Mucosa of rectum (tissue), 2 donors: ENCODE measurements around the gene ZNF701.
"Not testable (repeated sequence)": the region's sequence is repeated elsewhere in the genome, so short reads cannot be mapped to it uniquely, and the experiment has no call there.

Experiments used
- H3K27ac ChIP-seq, 2 donors: one replicate each; pipeline ENCODE4 v1.7.0; 2013; ENCODE audit warnings: inconsistent platforms in 2 of 2, low read depth in 2 of 2, low read length in 2 of 2
- H3K27me3 ChIP-seq, 2 donors: one replicate each; pipeline ENCODE4 v1.7.0; 2013; ENCODE audit warnings: low read length in 2 of 2; ENCODE audit not compliant: control insufficient read depth in 2 of 2, insufficient read depth in 2 of 2
- H3K36me3 ChIP-seq, 2 donors: one replicate each; pipeline ENCODE4 v1.7.0; 2013; ENCODE audit warnings: low read length in 2 of 2; ENCODE audit not compliant: control insufficient read depth in 2 of 2, insufficient read depth in 2 of 2
- H3K4me1 ChIP-seq, 2 donors: one replicate each; pipeline ENCODE4 v1.7.0; 2013; ENCODE audit warnings: low read length in 2 of 2, mild to moderate bottlenecking in 1 of 2; ENCODE audit not compliant: control insufficient read depth in 2 of 2, insufficient read depth in 2 of 2
- H3K4me3 ChIP-seq, 2 donors: one replicate each; pipeline ENCODE4 v1.7.0; 2013; ENCODE audit warnings: low read length in 2 of 2
- H3K9ac ChIP-seq, 2 donors: one replicate each; pipeline ENCODE4 v1.7.0; 2013; ENCODE audit warnings: low read length in 2 of 2, low read depth in 1 of 2, mild to moderate bottlenecking in 1 of 2
- H3K9me3 ChIP-seq, 2 donors: one replicate each; pipeline ENCODE4 v1.7.0; 2013; ENCODE audit warnings: low read length in 2 of 2; ENCODE audit not compliant: control insufficient read depth in 2 of 2
- donor health status: healthy.
- donor health status: Normal muscosa, but diverticular disease.

ZNF701 gene

GRCh38 chr19:52599241-52599640 lies 29.2 kb downstream of the ZNF701 start:
- no peak overlapping the region for H3K27ac ChIP-seq
- peaks cover 11 to 12% of the 10 kb centered on the region in 2 donors for H3K36me3 ChIP-seq
- H3K27me3 ChIP-seq, result no peaks in the 10 kb centered on the region
- H3K9ac ChIP-seq, result no peak overlapping the region
- H3K4me1 ChIP-seq, result peaks cover 7 to 13% of the 10 kb centered on the region in 2 donors
- H3K4me3 ChIP-seq, result no peak overlapping the region
- H3K9me3 ChIP-seq, result peaks cover 7 to 12% of the 10 kb centered on the region in 2 donors

DNA sequence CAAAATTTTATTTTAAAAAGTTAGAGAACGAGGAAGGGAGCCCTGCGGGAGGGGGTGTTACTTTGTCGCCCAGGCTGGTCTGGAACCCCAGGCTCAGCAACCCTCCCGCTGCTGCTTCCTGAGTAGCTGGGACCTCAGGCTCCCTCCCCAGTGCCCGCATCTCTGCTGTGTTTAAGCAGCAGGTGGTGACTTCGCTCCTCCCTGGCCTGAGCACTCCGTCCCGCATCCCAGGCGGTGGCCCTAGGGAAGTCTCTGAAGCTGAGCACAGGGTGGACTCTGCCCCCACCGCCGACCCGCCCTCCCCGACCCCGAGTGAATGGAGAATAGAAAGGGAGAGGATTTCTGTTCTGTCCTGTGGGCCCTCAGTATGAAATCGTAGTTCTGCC lies 30.5 kb downstream of the ZNF701 start:
- peak overlapping the region; percentile 47 to 52 for H3K9ac ChIP-seq
- H3K36me3 ChIP-seq, result peaks cover 11 to 22% of the 10 kb centered on the region in 2 donors
- H3K27ac ChIP-seq, result peak overlapping the region; percentile 70 to 78
- H3K4me3 ChIP-seq, result peak overlapping the region; percentile 66 to 85
- H3K27me3 ChIP-seq, result no peaks in the 10 kb centered on the region
- H3K9me3 ChIP-seq, result peaks cover 9 to 12% of the 10 kb centered on the region in 2 donors
- H3K4me1 ChIP-seq, result peaks cover 7 to 13% of the 10 kb centered on the region in 2 donors

DNA sequence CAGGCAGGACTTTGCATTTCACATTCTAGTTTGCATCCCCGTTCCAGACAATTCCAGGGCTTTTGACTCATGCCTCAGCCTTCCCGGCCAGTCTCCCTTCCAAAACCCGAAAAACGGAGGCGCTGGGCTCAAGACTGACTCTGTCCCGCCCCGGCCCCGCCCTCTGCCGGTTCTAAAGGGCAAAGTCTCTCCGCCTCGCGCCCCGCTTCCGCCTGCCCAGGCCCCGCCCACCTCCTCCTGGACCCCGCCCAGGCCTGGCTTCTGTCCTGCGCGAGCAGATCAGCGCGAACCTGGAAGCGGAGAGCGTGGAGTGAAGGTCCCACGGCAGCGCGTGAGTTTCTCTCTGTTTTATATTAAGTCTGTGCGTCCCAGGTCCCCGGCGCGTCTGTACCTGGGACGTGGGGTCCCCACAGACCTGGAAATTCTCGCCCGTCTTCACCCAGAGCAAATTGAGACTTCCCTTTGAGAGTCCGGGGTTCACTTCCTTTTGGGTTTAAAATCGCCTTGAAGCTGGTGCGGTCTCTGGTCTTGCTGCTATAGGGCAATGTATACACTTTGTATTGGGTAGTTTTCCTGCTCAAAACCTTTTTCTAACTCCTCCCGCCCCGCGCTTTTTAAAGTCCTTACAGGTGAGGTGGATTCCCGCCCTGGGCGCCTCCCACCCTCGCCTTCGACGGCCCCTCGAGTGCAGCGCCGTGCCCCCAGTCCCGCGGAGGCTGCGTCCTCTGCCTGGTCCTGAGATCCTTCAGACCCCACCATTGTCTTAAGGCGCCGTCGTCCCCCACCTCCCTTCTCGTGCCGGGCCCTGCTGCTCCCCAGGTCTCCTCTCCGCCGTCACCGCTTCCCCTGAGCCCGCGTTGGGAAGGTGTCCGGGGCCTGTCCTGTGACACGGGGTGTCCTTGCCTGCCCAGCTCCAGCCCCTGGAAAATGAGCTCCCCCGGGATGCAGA lies 31.2 kb downstream of the ZNF701 start:
- Histone ChIP-seq H3K4me1 (peaks cover 7 to 13% of the 10 kb centered on the region in 2 donors), H3K27me3 (no peaks in the 10 kb centered on the region), H3K27ac (peak overlapping the region; percentile 70 to 78), H3K36me3 (peaks cover 7 to 15% of the 10 kb centered on the region in 2 donors), H3K9me3 (peaks cover 5 to 8% of the 10 kb centered on the region in 2 donors), H3K9ac (peak overlapping the region; percentile 77 to 84), H3K4me3 (peak overlapping the region; percentile 70 to 85)

DNA sequence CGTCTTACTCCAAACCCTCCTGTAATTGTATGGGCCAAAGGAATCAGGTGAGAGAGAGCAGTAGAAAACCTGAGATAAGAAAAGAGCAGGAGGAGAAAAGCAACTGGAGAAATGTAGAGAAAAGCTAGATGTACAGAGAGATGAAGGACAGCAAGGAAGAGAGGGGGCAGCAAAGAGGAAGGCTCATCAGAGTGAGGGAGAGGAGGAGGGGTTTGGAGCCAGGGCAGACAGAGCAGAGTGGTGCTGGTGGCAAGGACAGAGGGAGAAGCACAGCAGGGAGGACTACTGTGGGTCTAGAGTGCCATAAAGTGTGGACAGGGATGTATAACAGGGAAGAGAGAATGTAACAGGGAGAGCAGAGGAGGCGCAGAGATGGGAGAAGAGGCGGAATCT lies 31.9 kb downstream of the ZNF701 start:
- Histone ChIP-seq H3K4me1 (peaks cover 7 to 13% of the 10 kb centered on the region in 2 donors), H3K9ac (peak overlapping the region; percentile 77 to 84), H3K36me3 (peaks cover under 1 to 11% of the 10 kb centered on the region in 2 donors), H3K4me3 (peak overlapping the region; percentile 70 to 85), H3K27ac (peak overlapping the region; percentile 70 to 78)
- H3K27me3 ChIP-seq, H3K9me3 ChIP-seq: not testable (repeated sequence)

DNA sequence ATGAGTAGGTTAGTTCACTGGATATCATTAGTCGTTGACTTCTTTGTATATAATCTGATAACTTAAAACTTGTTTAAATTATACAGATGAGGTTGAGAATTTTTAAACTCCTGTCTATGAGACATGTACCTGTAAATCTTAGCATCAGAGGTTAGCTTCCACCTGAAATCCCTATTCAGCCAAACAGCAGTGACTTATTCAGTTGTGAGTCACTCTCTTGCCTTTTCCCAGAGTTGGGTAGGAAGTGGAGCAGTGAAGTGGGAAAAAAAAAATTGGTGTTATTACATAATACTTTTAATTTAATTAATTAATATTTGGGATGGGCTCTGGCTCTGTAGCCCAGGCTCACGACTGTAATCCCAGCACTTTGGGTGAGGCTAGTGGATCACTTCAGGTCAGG lies 32.9 kb downstream of the ZNF701 start:
- no peak overlapping the region for H3K27ac ChIP-seq

DNA sequence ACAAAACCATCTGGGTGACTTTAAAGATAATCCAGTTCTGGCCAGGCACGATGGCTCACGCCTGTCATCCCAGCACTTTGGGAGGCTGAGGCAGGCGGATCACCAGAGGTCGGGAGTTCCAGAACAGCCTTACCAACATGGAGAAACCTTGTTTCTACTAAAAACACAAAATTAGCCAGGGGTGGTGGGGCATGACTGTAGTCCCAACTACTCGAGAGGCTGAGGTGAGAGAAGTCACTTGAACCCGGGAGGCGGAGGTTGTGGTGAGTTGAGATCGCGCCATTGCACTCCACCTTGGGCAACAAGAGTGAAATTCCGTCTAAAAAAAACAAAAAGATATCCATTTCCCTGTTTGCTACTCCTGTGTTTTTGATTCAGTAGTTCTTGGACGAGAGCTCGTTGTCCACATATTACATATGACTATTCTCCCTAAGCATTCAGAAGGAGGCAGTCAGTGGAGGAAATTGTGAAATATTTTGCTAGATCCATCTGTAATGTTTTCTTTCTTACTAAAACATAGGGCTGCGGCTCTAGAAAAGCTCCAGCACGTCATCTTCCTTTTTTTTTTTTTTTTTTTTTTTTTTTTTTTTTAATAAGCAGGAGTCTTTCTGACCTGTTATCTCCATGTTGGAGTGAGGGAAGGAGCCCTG lies 33.6 kb downstream of the ZNF701 start:
- H3K36me3 ChIP-seq, result peaks cover 0 to 13% of the 10 kb centered on the region in 2 donors
- no peaks in the 10 kb centered on the region for H3K27me3 ChIP-seq
- H3K27ac ChIP-seq, result no peak overlapping the region
- peaks cover 7 to 13% of the 10 kb centered on the region in 2 donors for H3K4me1 ChIP-seq
- no peak overlapping the region for H3K9ac ChIP-seq
- H3K4me3 ChIP-seq, result no peak overlapping the region
- H3K9me3 ChIP-seq, result peaks cover 0 to 5% of the 10 kb centered on the region in 2 donors

More for the DNA sequence above, 32.9 kb downstream of the ZNF701 start:
- no peak overlapping the region for H3K4me3 ChIP-seq
- H3K4me1 ChIP-seq, result peaks cover 7 to 13% of the 10 kb centered on the region in 2 donors
- peaks cover 0 to 11% of the 10 kb centered on the region in 2 donors for H3K36me3 ChIP-seq
- no peak overlapping the region for H3K9ac ChIP-seq
- H3K27me3 ChIP-seq, result no peaks in the 10 kb centered on the region
- H3K9me3 ChIP-seq, result peaks cover 0 to 2% of the 10 kb centered on the region in 2 donors

DNA sequence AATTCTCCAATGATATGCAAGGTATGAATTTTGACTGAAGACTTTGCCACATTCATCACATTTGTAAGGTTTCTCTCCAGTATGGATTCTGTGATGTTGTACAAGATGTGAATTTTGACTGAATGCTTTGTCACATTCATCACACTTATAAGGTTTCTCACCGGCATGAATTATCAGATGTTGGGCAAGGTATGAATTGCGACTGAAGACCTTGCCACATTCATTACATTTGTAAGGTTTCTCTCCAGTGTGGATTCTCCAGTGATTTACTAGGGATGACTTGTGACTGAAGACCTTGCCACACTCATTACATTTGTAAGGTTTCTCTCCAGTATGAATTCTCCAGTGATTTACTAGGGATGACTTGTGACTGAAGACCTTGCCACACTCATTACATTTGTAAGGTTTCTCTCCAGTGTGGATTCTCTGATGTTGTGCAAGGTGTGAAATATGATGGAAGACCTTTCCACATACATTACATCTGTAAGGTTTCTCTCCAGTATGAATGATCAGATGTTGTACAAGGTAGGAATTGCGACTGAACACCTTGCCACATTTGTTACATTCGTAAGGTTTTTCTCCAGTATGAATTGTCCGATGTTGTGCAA lies 43.3 kb downstream of the ZNF701 start:
- H3K4me3 ChIP-seq, result no peak overlapping the region
- peaks cover 46 to 54% of the 10 kb centered on the region in 2 donors for H3K36me3 ChIP-seq
- H3K9ac ChIP-seq, result no peak overlapping the region
- H3K27me3 ChIP-seq, result no peaks in the 10 kb centered on the region
- no peak overlapping the region for H3K27ac ChIP-seq
- peaks cover 30 to 36% of the 10 kb centered on the region in 2 donors for H3K9me3 ChIP-seq
- no peaks in the 10 kb centered on the region for H3K4me1 ChIP-seq

GRCh38 chr19:52621376-52621775 lies 51.3 kb downstream of the ZNF701 start:
- Histone ChIP-seq H3K36me3 (peaks cover 61 to 68% of the 10 kb centered on the region in 2 donors), H3K27ac (no peak overlapping the region), H3K9ac (no peak overlapping the region), H3K9me3 (peaks cover 4 to 7% of the 10 kb centered on the region in 2 donors), H3K4me1 (no peaks in the 10 kb centered on the region), H3K27me3 (no peaks in the 10 kb centered on the region), H3K4me3 (no peak overlapping the region)

DNA sequence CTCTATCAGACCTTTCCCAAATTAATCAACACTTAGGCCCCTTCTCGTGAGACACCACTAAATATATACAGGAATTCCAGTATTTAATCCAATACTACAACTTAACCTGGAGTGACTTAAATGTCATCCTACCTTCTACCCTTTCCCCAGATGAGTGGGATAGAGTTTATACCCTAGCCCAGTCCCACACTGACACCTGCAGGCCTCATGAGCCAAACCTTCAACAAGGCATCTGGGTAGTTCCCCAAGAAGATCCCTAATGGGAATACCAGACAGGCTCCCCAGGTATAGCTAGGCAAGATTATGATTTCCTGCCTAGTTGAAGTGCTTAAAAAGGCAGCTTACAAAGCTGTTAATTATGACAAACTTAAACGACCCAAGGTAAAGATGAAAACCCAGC lies 52.2 kb downstream of the ZNF701 start:
- Histone ChIP-seq H3K27me3 (no peaks in the 10 kb centered on the region), H3K27ac (no peak overlapping the region), H3K4me1 (no peaks in the 10 kb centered on the region), H3K4me3 (no peak overlapping the region), H3K36me3 (peaks cover 53 to 68% of the 10 kb centered on the region in 2 donors), H3K9me3 (peaks cover 0 to under 1% of the 10 kb centered on the region in 2 donors), H3K9ac (no peak overlapping the region)
